ENCODE results near the gene SPTLC3. TPM values are rescaled to one million over a fixed set of nuclear protein-coding genes. Genes with fewer than 3 reads are reported as not detected.

SPTLC3 gene
- polyA plus RNA-seq, 3 donors, result 0.01 TPM; not detected in 2

- Histone ChIP-seq H3K4me1 (ENCODE audit: control insufficient read depth in 1 of 2, insufficient read depth in 2 of 2, low read length in 2 of 2) (no peaks in the 10 kb centered on the region), H4K20me1 (ENCODE audit: insufficient read depth, low read length) (no peaks in the 10 kb centered on the region), H3K9me3 (replicated peaks in 1 of 2; ENCODE audit: control insufficient read depth in 1 of 2, insufficient read depth in 1 of 2, low read length in 2 of 2) (no peaks in the 10 kb centered on the region), H2AFZ (ENCODE audit: insufficient read depth, low read depth, low read length, poor library complexity, severe bottlenecking) (no peak overlapping the region), H3K79me2 (ENCODE audit: insufficient read depth, low read length) (no peaks in the 10 kb centered on the region), H3K9ac (ENCODE audit: insufficient read depth, low read length, poor library complexity, severe bottlenecking) (no peak overlapping the region), H3K4me3 (replicated peaks in 1 of 3; ENCODE audit: low read depth in 2 of 3, low read length in 3 of 3) (no peak overlapping the region), H3K36me3 (replicated peaks in 1 of 2; ENCODE audit: control insufficient read depth in 1 of 2, insufficient read depth in 2 of 2, low read length in 2 of 2) (no peaks in the 10 kb centered on the region), H3K4me2 (replicated peaks; ENCODE audit: extremely low read depth, low read length, poor library complexity, severe bottlenecking) (no peak overlapping the region), H3K27ac (ENCODE audit: low read depth in 1 of 2, low read length in 2 of 2) (no peak overlapping the region), H3K27me3 (ENCODE audit: control insufficient read depth in 2 of 2, insufficient read depth in 2 of 2, low read length in 2 of 2) (no peaks in the 10 kb centered on the region)
- Mint-ChIP-seq H3K27ac (no peak overlapping the region), H3K4me3 (no peak overlapping the region), H3K27me3 (ENCODE audit: low read depth in 3 of 3) (no peaks in the 10 kb centered on the region), H3K4me1 (no peaks in the 10 kb centered on the region), H3K36me3 (no peaks in the 10 kb centered on the region), H3K9me3 (peaks cover 2 to 8% (median 4%) of the 10 kb centered on the region in 7 donors)
- no peak for DNase-seq
- no CpG with 5 or more reads among the region's 1 CpG for WGBS (ENCODE audit: insufficient coverage)
- intact Hi-C loops (cut with micrococcal nuclease), result no loop called here
- TF ChIP-seq, protein P1, sequence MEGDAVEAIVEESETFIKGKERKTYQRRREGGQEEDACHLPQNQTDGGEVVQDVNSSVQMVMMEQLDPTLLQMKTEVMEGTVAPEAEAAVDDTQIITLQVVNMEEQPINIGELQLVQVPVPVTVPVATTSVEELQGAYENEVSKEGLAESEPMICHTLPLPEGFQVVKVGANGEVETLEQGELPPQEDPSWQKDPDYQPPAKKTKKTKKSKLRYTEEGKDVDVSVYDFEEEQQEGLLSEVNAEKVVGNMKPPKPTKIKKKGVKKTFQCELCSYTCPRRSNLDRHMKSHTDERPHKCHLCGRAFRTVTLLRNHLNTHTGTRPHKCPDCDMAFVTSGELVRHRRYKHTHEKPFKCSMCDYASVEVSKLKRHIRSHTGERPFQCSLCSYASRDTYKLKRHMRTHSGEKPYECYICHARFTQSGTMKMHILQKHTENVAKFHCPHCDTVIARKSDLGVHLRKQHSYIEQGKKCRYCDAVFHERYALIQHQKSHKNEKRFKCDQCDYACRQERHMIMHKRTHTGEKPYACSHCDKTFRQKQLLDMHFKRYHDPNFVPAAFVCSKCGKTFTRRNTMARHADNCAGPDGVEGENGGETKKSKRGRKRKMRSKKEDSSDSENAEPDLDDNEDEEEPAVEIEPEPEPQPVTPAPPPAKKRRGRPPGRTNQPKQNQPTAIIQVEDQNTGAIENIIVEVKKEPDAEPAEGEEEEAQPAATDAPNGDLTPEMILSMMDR (IDR thresholded peaks at IDR 0.05), result no peak
Measured at GRCh38 chr20:13183005-13183404, 174.2 kb downstream of the SPTLC3 start.

DNA sequence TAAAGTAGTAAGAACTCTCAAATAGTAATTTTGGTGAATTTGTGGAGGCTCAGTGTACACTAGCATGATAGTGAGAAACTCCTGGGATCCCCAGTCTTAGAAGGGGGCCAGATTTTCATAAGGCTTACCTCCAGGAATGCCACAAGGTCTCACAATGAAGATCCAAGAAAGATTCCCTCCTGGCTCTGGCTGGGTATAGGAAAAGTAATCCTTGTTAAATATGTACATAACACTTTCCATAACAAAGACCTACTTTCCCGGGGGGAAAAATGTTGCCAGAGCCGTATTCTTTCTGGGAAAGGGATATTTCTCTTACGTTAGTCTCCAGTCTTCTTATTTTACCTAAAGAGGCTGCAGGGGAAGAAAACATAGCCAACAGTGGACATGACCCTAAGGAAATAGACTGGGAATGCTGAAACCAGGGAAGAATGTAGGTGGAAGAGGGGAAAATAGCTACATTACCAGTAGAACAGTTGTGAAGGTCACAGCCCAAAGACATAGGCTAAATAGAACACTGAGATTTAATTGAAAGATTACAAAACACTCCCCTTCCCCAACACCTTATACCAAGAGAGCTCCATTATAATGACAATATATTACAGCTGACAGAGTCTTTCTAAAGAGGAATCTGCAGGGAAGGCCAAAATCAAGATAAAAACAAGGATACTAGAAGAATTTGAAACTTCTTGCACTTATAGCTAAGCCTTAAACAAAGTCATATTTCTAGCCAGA is 177.4 kb downstream of the SPTLC3 start:
- H3K9me3 ChIP-seq (replicated peaks in 1 of 2; ENCODE audit: control insufficient read depth in 1 of 2, insufficient read depth in 1 of 2, low read length in 2 of 2), result no peaks in the 10 kb centered on the region
- no peaks in the 10 kb centered on the region for H4K20me1 ChIP-seq (ENCODE audit: insufficient read depth, low read length)
- H3K9ac ChIP-seq (ENCODE audit: insufficient read depth, low read length, poor library complexity, severe bottlenecking), result no peak overlapping the region
- WGBS (ENCODE audit: insufficient coverage), result no CpG with 5 or more reads among the region's 3 CpGs
- H3K27ac ChIP-seq (ENCODE audit: low read depth in 1 of 2, low read length in 2 of 2), result no peak overlapping the region
- Mint-ChIP-seq H3K27me3 (ENCODE audit: low read depth in 3 of 3) (peaks cover 0 to 4% (median 0%) of the 10 kb centered on the region in 3 donors), H3K9me3 (peaks cover 2 to 8% (median 5%) of the 10 kb centered on the region in 7 donors), H3K4me3 (no peak overlapping the region), H3K4me1 (no peaks in the 10 kb centered on the region), H3K36me3 (no peaks in the 10 kb centered on the region), H3K27ac (no peak overlapping the region)
- H3K36me3 ChIP-seq (replicated peaks in 1 of 2; ENCODE audit: control insufficient read depth in 1 of 2, insufficient read depth in 2 of 2, low read length in 2 of 2), result no peaks in the 10 kb centered on the region
- DNase-seq, result no peak
- TF ChIP-seq, protein P1 (IDR thresholded peaks at IDR 0.05), result no peak
- no peaks in the 10 kb centered on the region for H3K4me1 ChIP-seq (ENCODE audit: control insufficient read depth in 1 of 2, insufficient read depth in 2 of 2, low read length in 2 of 2)
- H3K4me3 ChIP-seq (replicated peaks in 1 of 3; ENCODE audit: low read depth in 2 of 3, low read length in 3 of 3), result no peak overlapping the region
- intact Hi-C loops (cut with micrococcal nuclease), result no loop called here
- H3K4me2 ChIP-seq (replicated peaks; ENCODE audit: extremely low read depth, low read length, poor library complexity, severe bottlenecking), result no peak overlapping the region
- no peaks in the 10 kb centered on the region for H3K27me3 ChIP-seq (ENCODE audit: control insufficient read depth in 2 of 2, insufficient read depth in 2 of 2, low read length in 2 of 2)
- no peak overlapping the region for H2AFZ ChIP-seq (ENCODE audit: insufficient read depth, low read depth, low read length, poor library complexity, severe bottlenecking)
- no peaks in the 10 kb centered on the region for H3K79me2 ChIP-seq (ENCODE audit: insufficient read depth, low read length)

Measured in CD14-positive monocyte (primary cell).